GM21367 (cell line): ENCODE results near the gene MARK3.

ENCODE experiments used
- ATAC-seq: cut with Tn5 transposase; IDR thresholded peaks from one replicate; pipeline ENCODE4 v1.9.1; 2021; ENCODE audit not compliant: unreplicated experiment

The MARK3 gene

GRCh38 chr14:103546652-103547454 is 161.6 kb downstream of the MARK3 start:
- ATAC-seq, result no peak

DNA sequence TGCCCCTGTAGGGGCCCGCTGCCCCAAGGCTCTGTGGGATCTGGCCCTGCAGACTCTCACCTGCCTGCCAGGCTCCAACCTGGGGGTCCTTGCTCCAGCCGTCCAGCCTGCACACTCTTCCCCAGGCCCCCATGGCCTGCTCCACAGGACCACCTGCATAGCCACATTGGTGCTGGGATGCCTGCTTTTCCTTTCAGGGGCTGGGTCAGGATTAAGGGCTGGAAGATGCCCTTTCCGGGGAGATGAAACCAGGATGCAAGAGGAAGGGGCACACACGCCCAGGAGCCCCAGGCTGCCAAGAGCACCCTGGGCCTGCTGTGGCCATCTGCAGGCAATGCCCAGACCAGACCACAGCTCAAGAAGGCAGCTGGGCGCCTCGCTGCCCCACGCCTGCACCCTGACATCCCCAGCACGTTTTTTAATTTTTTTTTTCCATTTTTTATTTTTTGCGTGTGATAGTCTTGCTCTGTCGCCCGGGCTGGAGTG is 162.3 kb downstream of the MARK3 start:
- no peak for ATAC-seq

- ATAC-seq, result no peak
Measured at GRCh38 chr14:103547941-103548462, 162.8 kb downstream of the MARK3 start.

DNA sequence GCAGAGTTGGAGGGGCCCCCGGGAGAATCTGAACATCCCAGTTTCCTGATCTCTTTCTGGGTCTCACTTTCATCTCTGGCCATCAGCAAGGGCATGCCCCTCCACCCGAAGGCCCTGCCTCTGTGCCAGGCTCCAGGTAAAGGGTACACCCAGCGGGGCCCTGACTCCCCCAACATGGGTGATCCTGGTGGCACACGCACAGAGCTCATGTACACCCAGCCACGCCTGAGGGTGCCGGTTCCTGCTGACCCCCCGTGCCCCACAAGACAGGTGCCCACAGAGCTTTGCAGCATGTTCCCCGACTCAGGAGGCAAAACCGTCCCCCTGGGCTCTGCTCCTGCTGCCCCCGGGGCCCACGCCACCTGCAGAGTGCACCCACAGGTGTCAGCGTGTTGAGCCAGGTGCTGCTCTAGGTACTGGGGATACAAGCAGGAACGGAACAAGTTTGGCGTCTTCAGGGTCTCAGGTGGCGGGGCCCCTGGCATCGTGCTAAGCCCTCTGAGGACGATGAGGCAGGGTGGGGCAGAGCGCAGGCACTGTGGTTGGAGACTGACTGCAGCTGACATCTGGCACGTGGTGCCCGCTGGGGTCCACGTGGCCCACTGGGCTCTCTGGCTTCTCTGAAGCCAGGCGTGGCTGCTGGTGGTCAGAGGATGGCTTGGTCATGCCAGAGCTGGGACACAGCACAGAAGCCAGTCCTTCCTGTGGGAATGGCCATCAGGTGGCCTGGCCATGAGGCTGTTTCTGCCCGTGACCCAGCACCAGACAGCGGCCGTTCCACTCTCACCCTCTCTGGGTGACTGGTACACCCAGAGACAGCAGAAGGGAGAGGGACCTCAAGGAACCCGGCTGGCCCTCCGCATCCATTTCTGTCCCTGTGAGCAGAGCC is 163.5 kb downstream of the MARK3 start:
- ATAC-seq, result no peak

- ATAC-seq, result no peak
Measured at GRCh38 chr14:103549361-103550311, 164.4 kb downstream of the MARK3 start.

DNA sequence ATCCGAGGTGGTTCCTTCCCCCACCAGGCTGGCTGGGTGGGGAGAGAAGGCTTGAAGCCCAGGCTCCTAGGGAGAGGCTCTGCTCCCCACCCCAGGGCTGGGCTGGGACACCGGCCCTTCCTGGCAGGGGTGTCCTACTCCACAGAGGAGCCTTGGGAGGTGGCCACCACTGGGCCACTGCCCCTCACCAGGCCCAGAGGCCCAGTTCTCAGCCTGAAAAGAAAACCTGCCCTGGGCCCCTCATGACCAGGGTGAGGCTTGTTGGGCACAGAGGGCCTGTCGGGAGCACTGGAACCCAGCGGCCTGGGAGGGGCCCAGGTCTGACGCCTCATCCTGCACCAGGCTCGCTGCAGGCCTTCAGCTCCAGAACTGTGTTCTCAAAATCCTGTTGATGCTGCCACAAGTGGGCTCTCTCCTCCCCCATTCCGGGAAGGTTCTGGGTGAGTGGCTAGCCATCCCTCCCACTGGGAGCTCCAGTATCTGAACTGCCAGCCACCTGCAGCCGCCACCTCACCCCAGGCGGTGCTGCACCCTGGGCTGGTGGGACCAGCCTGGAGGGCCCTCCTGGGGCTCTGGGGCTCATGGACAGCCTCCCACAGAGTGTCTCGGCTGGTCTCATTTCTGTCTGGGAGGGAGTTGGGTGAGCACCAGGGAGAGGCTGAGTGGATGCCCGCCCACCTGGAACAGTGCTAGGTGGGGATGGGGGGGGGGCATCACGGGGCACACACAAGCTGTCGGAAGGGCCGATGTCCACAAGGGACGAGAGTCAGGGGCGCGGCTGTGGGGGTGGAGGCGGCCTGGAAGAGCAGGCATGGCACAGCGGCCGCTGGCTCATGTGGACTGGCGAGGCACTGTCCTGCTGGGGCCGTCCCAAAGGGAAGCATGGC is 165.5 kb downstream of the MARK3 start:
- no peak for ATAC-seq

DNA sequence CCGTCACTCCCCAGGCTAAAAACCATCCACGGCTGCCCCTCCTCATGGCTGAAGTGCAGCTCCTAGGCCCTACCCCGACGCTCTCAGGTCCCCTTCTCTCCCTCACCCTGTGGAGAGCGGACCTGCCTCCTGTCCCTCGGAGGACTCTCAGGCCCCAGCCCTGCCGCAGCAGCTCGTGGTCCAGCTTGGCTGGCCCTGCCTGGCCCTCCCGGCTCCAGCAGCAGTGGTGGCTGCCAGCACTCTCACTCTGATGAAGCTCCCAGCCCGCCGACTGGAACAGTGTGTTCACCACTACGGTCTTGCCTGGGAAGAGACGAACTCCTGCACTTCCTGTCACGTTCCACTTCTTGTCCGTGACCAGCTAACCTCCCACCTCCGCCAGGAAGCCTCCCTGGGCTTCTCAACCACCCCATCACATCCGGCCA is 166.1 kb downstream of the MARK3 start:
- ATAC-seq, result no peak

DNA sequence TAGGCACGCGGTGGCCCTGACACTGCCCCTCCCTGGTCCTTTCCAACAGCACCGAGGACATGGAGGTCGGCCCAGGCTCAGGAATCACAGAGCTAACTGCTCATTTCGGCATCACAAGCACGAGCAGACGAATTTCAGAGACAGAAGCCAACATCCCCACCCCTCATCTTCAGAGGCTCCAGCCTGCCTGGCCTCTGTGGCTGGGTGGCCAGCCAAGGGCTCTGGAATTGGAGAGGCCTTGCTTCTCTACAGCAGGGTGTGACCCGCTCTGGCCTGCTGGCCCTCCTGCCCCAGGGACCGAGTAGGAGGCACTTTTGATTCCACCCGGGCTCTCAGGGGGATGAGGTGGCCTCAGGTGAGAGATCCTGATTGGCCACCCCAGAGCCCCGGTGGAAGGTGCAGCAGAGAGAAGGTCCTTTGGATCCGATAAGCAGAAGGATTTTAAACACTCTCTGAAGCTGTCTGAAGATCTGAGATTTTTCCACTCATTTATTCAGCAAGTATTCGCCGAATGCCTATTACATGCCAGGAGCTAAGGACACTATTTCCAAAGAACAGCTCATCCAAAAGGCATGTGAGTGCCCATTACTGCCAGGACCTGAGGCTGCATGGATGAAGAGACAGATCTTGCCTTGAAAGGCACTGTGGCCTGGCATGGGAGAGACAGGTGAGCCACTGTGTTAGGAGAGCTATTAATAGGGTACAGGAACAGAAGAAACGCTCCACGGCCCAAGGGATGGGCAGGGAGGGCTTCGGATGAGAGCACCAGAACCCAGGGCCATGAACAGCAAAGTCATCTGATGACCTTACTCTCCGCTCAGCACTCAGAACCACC is 167.0 kb downstream of the MARK3 start:
- ATAC-seq, result no peak

GRCh38 chr14:103552846-103553210 is 167.6 kb downstream of the MARK3 start:
- no peak for ATAC-seq
